ENCODE results near the gene AGK. TPM values are rescaled to one million over a fixed set of nuclear protein-coding genes. Genes with fewer than 3 reads are reported as not detected.

Gene AGK
- total RNA-seq, 1 donor from 2014 or later: 68.5 TPM

DNA sequence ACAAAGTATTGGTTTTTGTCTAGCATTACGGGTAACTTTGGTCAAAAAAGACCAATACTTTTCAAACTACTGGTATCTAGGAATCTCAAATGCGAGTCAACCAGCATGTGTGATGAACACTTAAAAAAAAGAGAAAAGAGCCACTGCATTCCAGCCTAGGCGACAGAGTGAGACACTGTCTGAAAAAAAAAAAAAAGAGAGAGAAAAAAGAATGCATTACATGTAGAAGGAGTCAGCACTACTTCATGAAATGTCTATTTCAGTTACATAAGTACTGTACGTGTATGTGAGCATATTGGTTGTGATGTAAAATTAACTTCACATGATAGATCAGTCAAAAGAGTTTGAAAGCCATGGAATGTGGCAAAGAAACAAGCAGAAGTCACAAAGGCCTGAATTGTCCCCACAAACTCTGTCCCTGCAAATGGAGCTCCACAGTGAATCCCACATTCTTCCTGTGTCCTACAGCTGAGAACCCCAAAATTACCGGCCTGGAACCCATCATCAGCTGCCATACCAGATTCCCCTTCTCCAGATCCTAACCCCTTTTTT is 149.2 kb downstream of the AGK start:
- intact Hi-C loops (cut with micrococcal nuclease): loop anchor here (2.0 to 5.0 kb wide), 2 partner anchors 38 to 142 kb away; no protein-coding TSS in a partner anchor

DNA sequence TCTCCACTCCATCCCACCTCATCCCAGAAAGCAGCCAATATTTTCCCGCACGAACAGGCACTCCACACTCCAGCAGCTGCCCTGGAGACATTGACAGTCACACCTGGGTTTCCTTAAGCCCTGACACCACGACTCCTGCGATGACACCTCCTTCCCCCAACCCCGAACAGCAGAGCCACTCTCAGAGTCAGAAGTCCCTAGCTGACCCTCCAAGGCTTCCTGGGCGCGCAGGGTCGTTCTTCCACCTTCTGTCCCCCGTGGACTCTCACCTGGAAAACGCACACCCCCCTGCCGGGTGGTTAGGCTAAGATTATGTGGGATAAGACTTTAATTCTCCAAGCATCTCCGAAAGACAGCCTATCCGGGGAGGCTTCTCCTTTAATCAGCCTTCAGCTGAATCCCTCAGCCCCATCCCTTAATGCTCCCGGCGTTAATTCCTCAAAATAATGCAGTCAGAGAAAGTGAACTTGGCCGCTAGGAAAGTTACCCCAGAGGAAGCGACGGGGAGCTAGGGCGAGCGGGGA is 149.7 kb downstream of the AGK start:
- intact Hi-C loops (cut with micrococcal nuclease): loop anchor here (2.0 to 5.0 kb wide), 2 partner anchors 39 to 142 kb away; no protein-coding TSS in a partner anchor

DNA sequence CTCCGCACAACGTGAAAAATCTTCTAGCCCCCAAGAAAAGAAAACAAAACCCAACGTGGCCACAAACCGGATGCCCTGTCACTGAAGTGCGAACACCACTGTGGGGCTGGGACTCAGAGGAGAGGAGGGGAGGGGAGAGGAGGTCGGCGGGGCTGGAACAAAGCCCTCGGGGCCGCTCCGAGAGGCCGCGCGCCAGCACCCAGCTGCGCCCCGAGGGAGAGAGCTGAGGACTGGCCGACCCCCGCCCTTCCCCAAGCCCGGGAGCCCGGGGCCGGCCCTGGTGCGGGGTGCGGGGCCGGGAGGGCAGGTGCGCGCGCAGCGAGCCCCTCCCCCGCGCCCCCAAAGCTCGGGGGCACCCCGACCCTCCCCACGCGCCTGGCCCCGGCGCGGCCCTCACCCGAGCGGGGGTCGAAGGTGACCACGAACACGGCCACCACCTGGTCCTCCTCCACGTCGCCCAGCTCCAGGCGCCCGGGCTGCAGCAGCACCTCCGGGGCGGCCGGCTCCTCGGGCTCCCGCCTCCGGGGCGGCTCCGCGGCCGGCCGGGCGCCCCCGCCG is 150.4 kb downstream of the AGK start:
- intact Hi-C loops (cut with micrococcal nuclease): loop anchor here (1.0 to 5.0 kb wide), 3 partner anchors 37 to 143 kb away; partner anchors contain the start of gene SSBP1

DNA sequence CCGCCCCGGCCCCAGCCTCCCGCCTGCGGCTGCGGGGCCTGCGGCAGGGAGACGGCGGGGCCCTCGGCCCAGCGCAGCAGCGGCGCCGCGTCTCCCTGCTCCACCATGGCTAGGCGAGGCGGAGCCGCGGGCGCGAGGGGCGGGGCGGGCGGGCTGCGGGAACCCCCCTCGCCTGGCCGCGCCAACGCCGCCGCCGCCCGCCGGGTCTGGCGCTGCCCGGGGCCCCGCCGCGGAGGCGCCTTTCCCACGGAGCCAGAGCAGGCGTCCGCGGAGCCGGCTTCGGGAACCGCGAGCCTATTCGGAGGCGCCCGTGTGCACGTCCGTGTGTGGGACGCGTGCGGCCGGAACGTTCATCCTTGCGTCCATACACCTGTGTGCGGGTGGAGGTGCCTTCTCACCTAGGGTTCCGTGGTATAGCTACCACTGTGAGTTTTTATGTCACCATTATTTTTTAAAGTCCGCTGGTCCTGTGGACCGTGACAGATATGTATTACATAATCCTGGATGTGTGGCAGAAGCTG is 150.9 kb downstream of the AGK start, which contains the start of gene DENND11:
DENND11 (minus strand) TSS at position 120 of the 521 bp plus-strand sequence; CDS start at position 107, 13 bp downstream.
- intact Hi-C loops (cut with micrococcal nuclease): loop anchor here (1.0 to 5.0 kb wide), 2 partner anchors 36 to 40 kb away; partner anchors contain the start of gene SSBP1

DNA sequence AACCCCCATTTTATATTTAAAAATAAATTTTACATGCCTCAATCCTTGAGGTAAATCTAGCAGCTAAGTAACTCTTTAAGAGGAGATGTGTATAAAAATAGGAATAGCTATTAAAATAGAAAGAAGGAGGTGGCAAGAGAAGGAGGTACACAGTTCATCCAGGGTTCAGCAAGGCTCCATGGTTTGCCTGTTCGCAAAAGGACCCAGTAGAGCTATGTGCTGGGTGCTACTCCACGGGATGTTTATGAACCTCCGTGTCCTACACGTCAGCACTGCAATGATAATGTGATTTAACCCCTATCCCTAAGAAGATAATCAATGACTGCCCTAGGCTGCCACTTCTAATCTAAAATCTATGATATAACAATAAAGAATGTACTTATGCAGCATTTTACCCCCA is 151.7 kb downstream of the AGK start:
- intact Hi-C loops (cut with micrococcal nuclease): loop anchor here (1.0 to 5.0 kb wide), 2 partner anchors 35 to 41 kb away; partner anchors contain the start of gene SSBP1

DNA sequence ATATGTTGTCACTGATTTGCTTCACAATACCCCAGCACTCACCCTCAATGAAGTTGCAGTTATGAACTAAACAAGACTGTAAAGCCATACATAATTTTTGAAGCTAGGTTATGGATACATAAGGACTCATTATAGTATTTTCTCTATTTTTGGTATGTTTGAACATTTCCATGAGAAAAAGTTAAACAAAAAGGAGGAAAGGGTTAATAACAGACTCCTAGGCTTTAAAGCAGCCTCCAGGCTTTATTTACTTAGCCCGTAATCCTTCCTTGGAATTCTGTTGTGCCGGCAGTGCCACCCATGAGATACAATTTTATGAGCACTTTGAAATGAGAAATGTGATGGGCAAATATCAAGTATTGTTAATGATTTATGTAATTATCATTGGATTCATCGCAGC is 152.9 kb downstream of the AGK start:
- intact Hi-C loops (cut with micrococcal nuclease): loop anchor here (5.0 kb wide), 1 partner anchor 42 kb away; no protein-coding TSS in a partner anchor

DNA sequence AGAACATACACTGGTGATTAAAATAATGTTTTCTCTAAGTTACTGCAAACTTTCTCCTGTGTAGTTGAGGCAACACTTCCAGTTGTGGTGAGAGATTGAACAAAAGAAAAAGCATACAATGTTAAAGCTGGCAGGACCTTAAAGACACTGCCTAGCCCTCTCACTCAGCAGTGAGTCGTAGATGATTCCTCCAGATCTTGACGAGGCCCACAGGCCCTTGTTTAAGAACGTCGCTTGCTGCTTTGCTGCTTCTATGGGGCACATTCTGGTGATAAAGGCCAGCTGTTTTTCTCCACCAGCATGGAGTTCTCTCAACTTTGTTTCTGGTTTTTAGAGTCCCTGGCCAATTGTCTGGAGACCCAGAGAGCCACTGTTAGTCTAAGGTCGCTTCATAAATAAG is 153.5 kb downstream of the AGK start:
- intact Hi-C loops (cut with micrococcal nuclease): loop anchor here (5.0 kb wide), 1 partner anchor 42 kb away; no protein-coding TSS in a partner anchor

Other genes starting within 250 kb of the AGK start
- 26.1 and 26.2 TPM in 2 replicates for gene DENND11, start 150.8 kb downstream of the AGK start, total RNA-seq
- 0.05 and 0.14 TPM in 2 replicates for gene WEE2, start 156.9 kb downstream of the AGK start, total RNA-seq
- 173 and 179 TPM in 2 replicates for gene SSBP1, start 186.9 kb downstream of the AGK start, total RNA-seq
- 1.1 and 1.3 TPM in 2 replicates for gene TAS2R3, start 212.7 kb downstream of the AGK start, total RNA-seq
- gene TAS2R4, start 225.3 kb downstream of the AGK start, total RNA-seq: 1.1 TPM in 2 replicates
- 0.55 and 0.64 TPM in 2 replicates for gene TAS2R5, start 238.8 kb downstream of the AGK start, total RNA-seq

All from T-helper 2 cell treated with Interferon-gamma antibody and Interleukin-4, amounts not matched to agents 100 ng/mL and 5 ng/mL, for 36 hours (primary cell).